ENCODE results near the gene ABI2. TPM values are rescaled to one million over a fixed set of nuclear protein-coding genes. Genes with fewer than 3 reads are reported as not detected.
"Not testable (repeated sequence)": the region's sequence is repeated elsewhere in the genome, so short reads cannot be mapped to it uniquely, and the experiment has no call there.

The ABI2 gene
- polyA plus RNA-seq, 5 donors: 55.2 to 80.2 (median 78.9) TPM

DNA sequence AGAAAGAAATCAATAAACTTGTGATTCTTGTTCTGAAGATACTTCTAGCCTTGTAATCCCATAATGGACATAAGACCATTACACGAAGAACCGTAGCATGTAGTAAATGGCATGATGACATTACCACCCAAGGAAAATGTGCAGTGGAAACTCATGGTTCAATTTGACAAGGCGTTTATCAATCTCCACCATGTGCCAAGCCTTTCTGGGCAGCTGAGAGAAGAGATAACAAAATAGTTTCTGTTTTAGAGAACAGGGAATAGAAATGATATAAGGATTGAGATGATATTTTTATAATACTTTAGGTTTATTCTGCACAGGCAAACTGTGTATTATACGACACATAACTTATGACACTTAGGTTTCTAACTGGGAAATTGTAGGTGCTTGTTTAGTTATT, 19.2 kb downstream of the ABI2 start:
- no peak for DNase-seq

DNA sequence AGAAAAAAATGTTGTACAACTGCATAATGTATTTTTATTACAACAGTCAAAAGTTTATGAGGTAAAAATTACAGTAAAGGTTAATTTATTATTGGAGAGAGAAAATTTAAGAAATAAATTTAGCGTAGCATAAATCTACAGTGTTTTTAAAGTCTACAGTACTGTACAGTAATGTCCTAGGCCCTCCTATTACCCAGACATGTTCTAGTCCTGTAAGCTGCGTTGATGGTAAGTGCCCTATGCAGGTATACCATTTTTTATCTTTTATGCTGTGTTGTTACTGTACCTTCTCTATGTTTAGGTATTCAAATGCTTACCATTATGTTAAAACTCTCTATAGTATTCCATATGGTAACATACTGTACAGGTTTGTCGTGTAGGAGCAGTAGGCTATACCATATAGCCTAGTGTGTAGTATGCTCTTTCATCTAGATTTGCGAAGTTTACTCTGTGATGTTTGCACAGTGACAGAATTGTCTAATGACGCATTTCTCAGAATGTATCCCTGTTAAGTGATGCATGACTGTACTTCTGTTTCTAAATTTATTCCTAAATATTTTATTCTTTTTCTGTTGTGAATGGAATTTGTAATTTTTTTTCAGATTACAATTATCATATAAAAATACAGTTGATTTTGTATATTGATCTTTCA, 24.5 kb downstream of the ABI2 start:
- DNase-seq: no peak

DNA sequence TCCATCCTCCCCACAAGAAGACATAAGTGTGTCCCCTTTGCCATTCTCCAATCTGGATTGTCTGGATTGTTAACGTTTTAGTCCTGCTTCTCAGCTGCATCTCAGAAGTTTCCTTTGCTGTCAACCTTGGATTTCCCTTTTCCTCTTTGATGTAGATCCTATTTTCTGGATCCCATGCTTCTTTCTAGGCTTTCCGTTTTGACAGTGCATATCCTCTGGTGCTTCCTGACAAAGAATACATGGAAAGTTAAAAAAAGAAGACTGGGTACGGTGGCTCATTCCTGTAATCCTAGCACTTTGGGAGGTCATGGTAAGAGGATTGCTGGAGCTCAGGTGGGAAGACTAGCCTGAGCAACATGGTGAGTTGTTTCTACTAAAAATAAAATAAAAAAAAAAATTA, 26.8 kb downstream of the ABI2 start:
- DNase-seq: no peak

DNA sequence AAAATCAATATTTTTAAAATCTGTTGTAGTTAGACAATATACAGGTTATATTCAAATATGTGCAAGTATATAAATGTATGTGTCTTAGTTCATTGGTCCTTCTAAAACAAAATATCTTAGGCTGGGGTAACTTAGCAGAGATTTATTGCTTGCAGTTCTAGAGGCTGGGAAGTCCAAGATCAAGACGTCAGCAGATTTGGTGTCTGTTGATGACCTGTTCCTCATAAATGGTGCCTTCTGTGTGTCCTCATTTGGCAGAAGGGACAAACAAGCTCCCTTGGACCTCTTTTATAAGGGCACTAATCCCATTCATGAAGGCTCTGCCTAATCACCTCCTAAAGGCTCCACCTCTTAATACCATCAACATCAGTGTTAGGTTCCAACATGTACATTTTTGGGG, 31.3 kb downstream of the ABI2 start:
- DNase-seq: no peak

DNA sequence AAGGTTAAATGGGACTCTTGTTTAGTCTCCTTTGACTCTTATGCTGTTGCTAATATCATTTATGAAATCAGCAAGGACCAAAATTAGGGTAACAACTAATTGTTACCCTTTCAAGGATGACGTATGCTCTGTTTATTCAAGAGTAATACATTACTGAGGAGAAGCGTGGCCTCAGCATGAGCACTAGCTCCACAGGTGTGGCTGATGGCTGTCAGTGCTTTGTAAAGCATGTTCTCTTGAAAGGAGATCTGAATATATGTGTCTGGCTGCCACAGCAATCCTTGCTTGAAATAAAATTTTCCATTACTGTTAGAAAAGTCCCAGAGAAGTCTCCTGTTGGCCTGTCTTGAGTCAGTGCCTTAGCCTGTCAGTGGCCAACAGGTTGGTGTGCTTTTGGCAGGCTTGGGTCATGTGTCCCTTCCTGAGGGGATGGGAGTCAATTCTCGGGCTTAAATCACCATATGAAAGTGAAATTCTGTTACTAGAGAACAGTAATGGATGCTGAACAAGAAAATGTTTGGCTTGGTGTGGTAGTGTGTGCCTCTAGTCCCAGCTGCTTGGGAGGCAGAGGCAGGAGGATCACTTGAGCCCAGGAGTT, 32.7 kb downstream of the ABI2 start:
- no peak for DNase-seq

DNA sequence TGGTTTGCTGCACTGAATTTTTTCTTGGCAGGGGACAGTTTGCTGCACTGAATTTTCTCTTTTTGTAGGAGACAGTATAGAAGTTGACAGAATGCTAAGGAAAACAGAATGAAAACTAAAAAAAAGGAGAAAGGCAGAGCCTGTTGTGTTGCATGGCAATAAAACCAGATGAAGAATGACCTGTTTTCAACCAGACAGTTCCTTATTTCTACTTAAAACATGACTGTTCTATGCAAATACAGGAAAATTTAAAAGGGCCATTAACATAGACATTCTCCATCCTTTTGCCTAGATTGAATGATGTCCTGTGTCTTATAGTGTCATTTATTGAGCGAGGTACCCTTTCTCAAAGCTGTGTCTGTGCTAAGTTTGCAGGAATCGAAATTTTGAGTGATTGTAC, 33.3 kb downstream of the ABI2 start:
- no peak for DNase-seq

DNA sequence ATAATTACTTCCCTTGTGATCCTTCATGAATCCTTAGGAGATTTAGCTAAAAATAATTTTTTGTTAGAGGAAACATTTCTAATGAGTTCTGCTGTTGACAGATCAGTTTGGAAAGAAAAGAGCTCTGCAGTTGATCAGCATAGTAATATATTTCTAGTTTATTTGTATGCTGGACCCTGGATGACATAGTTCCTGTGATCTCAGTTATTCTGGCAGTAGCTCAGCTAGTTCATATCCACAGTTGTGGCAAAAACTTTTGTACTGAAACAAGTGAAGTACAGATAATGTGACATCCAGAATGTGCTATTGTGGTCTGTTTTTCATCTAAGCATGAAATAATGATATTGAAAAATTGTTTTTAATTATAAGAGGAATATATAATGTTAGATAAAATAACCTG, 33.7 kb downstream of the ABI2 start:
- no peak for DNase-seq

DNA sequence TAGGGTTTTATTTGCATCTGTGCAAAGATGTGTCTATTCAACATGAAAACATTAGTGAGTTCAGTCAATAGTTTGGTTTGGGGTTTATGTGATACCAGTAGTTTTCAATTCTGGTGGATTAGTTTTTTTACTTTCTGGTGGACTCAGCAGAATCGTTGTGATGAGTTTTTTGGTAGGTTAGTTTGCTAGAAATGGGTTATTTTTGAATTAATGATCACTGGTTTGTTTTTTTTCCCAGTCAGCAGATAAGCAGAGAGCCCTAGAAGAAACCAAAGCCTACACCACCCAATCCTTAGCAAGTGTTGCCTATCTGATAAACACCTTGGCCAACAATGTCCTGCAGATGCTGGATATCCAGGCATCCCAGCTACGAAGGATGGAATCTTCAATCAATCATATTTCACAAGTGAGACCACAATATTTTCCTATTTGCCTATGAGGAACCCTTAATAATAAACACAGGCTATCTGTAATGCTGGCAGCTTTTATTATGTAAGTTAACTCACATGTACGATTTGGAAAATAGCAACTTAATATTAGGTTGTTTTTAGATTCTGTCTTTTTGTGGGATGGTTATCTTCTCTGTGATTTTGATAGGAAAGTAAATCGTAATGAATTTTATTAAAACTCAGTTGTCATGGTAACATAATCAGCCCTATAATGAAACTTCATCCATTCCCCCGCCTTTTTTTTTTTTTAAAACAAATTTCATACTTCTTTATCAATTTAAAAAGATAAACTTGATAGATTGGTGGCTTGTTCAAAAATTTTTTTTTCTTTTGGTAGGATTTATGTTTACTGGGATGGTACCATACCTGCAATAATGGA, 38.7 kb downstream of the ABI2 start:
- DNase-seq: no peak

DNA sequence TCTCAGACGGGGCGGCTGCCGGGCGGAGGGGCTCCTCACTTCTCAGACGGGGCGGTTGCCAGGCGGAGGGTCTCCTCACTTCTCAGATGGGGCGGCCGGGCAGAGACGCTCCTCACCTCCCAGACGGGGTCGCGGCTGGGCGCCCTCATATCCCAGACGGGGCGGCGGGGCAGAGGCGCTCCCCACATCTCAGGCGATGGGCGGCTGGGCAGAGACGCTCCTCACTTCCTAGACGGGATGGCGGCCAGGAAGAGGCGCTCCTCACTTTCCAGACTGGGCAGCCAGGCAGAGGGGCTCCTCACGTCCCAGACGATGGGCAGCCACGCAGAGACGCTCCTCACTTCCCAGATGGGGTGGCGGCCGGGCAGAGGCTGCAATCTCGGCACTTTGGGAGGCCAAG, 44.5 kb downstream of the ABI2 start:
- not testable (repeated sequence) for DNase-seq

DNA sequence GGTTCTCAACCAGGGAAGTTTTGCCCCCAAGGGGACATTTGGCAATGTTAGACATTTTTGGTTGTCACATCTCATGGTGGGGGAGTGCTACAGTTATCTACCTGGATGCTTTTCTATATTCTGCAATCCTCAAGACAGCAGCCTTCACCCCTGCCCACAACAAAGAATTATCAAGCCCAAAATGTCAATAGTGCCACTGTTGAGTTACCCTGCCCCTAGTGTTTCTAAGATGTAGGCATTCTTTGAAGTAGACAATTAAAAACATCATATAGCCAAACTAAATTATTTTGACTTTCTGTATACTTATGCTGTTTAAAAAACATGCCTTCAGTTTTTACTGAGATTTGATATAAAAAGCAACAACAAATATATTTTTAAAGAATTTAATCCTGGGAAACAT, 48.0 kb downstream of the ABI2 start:
- no peak for DNase-seq

DNA sequence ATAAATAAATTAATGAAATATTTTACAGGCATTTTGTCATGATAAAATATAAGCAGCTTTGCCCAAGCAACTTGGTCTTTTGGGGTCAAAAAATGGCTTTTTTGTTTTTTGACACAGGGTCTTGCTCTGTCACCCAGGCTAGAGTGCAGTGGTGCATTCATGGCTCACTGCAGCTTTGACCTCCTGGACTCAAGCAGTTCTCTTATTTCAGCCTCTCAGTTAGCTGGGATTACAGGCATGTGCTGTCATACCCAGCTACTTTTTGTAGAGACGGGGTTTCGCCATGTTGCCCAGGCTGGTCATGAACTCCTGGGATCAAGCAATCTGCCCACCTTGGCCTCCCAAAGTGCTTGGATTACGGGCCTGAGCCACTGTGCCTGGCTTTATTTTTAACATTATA, 51.0 kb downstream of the ABI2 start:
- no peak for DNase-seq

DNA sequence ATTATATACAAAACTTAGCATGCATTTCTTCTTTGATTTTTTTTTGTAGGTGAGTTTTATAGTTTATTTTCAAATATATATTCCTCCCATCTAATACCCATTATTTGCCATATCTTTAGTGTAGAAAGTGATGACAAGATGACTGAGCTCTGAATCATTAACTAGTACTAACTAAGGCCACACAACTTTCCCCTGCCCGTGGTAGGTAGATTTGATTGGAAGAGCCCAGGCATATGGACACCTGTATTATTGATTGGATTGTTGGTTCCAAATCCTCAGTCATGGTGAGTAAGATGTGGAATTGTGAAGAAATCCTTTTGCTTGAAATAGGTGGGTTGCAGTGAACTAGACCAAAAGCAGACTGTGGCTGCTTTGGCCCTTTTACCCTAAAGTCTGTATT, 54.8 kb downstream of the ABI2 start:
- no peak for DNase-seq

DNA sequence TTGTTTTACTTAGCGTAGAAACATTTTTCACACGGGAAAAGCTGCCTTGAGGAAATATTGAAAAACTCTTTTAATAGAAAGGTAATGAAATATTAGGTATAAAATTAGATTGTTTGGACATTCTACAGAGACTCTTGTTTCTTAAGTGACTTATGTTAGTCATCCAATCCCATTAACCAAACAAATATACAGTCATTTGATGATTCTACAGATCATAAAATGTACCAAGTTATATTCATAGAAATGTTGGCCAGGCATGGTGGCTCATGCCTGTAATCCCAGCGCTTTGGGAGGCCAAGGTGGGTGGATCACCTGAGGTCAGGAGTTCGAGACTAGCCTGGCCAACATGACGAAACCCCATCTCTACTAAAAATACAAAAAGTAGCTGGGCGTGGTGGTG, 60.0 kb downstream of the ABI2 start:
- DNase-seq: not testable (repeated sequence)

DNA sequence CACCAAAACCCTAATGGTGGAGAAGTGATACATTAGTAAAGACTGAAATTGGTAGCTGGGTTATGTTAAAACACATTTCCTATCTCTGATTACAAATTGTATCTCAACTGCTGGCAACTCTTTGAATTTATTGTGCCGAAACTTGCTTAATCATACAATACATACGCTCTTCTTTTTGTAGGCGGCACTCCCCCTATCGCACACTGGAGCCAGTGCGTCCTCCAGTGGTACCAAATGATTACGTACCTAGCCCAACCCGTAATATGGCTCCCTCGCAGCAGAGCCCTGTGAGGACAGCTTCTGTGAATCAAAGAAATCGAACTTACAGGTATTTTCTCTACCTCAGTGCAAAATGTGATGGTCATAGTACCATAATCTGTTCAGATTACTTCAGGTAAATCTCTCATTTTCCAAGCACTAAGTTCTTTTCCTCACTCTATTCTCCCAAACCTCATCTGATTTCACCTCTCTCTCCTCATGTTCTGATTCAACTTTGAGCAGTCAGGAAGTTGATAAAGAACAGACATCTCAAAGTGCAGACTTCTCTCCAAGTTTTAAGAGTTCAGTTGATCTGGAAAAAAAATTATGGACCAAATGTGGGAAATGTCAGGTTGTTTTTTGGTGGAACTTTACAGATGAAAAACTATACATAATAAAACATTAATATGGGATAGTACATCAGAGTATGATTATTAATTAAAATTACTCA, 66.5 kb downstream of the ABI2 start:
- no peak for DNase-seq

DNA sequence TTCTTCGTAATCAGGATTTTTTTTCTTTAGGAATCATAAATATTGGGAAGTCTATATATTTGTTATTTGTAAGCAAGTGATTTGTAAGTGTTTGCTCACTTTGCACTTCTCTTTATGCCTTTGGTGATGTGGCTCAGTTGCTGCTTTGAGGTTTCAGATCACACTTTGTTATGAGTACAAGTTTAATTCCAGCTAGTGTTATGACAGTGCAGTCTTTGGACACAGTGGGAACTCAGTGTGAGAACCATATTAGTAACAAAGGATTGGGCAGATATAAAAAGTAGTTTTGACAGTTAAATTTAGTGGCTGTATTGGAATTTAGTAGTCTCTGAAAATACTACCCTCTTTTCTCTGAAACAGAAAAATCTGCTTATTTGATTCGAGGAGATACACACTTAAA, 67.7 kb downstream of the ABI2 start:
- DNase-seq: no peak

DNA sequence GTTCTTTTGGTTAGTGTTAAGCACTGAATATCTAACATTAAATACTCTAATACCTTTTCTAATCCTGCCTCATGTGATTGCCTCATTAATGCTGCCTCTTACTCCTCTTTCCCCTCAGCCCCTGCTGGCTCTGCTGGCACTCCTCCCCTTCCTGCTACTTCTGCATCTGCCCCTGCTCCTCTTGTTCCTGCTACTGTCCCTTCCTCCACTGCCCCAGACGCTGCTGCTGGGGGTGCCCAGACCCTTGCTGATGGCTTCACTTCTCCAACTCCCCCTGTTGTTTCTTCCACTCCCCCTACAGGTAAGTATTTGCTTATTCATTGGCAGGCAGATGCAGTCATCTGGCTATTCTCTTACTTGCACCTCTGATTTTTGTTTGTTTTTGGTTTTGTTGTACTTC, 68.5 kb downstream of the ABI2 start:
- DNase-seq: no peak

DNA sequence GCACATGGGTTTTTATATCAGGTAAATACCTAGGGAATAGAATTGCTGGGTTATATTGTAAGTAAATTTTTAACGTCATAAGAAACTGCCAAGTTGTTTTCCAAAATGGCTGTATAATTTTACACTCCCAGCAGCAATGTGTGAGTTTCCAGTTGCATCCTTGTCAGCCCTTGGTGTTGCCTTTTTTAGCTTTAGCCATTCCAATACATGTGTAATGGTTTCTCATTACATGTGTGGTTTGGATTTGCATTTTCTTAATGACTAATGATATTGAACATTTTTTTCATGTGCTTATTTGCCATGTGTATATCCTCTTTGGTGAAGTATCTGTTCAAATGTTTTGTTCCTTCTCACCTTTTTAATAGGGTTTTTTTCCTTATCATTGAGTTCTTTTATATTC, 70.8 kb downstream of the ABI2 start:
- no peak for DNase-seq

DNA sequence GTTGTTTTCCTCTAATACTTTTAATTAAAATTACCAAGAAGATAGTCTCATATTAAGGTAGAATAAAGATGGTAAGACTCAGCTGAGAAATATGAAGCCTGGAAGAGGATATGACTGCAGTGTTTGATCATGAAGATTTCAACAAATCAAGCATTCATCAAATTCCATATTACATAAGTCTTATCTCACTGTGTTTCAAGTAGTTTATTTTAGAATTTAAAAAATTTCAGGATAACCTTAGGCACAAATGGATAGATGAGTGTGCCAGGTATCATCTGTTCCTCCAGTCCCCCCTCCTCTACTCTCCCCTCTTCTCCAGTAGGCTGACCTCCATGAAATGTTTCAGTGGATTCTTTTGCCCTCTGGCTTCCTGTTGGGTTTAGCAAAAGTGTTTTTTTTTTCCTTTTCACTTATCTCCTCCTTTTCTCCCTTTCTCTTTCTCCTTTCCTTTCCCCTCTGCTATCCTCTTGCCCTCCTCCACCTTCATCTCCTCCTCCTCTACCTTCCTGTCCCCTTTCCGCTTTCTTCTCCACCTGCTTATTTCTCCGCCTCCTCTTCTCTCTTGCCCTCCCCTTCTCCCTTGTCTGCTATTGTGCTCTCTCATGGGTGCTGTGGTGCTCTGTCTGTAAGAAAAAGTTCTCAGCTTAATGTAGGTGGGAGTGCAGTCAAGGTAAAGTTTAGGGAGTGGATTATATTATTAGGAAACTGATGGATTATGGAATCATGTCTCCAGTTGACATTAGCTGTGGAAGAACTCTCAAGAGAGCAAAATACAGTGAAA, 72.8 kb downstream of the ABI2 start:
- no peak for DNase-seq

DNA sequence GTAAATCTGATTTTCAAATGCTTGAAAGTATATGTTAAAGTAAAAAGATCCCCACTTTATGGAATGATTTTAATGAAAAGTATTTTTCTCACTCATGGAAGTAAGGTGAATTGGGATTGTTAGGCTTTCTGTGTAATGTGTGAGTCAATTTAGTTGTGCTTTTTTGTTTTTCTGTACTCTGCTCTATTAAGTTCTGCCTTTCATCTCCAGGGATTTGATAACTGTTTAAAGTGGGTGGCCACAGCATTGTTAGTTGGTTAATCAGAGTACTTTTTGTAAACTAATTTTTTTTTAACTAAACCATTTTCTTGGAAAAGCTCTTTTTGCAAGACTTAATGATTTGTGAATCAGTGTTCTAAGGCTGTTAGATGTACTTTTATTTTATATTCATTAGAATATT, 76.8 kb downstream of the ABI2 start:
- no peak for DNase-seq

DNA sequence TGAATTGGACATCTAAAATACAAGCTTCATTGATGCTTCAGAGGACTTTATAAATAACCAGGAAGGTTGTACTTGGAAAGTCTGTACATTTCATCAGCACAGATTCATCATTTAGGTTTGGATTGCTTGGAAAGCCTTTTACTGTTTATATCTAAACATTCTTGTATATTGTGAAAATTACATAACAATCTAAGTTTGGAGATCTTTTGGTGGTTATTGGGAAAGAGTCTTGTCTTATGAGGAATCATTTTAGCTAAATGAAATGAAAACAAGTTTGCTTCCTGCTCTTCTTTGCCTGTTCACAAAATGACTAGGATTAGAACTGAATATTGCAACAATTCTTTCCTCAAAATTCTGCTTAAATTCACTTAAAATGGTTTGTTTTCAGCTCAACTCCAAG, 79.3 kb downstream of the ABI2 start:
- no peak for DNase-seq

DNA sequence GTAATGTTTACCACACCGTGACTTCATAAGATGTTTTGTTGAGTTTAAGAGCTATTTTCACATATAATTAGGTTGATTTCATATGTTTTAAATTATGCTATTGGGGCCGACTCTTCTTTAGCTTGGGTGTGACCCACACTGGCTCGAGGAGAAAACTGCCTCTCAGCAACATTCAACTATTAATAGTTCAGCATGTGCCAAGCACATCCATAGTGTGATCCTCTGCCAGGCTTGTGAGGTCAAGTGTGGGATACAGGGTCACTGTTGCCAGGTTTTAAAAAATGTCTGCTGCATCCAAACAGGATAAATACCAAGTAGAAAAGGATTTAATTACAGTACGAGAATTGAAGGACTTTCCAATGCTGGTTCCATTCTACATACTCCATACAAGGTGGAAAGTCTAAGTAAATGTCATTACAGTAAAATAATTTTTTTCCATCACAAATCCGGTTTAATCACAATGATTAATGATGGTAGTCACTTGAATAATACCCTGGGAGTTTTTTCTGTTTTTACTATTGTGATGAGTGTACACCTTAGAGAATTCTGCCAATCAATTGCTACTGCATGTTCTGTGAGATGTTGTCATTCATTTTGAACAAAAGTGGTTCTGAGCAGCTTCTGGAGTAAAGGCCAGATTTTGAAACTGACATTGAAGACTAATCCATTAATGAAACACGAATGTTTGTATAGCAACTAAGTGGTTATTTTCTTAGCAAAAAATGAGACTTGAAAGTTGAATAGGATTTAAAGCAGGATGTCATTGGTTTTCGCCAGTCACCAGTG, 84.5 kb downstream of the ABI2 start:
- no peak for DNase-seq
